Cardiac fibroblast (primary cell): ENCODE measurements around the gene DUS1L.

Source experiments
- DNase-seq, 2 donors: peaks; one replicate each; pipeline versions ENCODE4 v3.0.0 to v3.0.0-alpha.2; 2010; ENCODE audit warnings: low read depth in 2 of 2
- H3K4me3 ChIP-seq, 2 donors: replicated peaks in 1 of 2; 1 replicate in 1 of 2; 2 replicates in 1 of 2; pipeline ENCODE4 v1.5.1; 2011; ENCODE audit warnings: low read depth in 2 of 2, low read length in 2 of 2, mild to moderate bottlenecking in 2 of 2, moderate library complexity in 1 of 2
- TF ChIP-seq, protein P1 (sequence below): IDR thresholded peaks from one replicate; pipeline ENCODE4 v1.5.1; 2011; ENCODE audit warnings: low read depth, mild to moderate bottlenecking, low read length, inconsistent platforms

Gene DUS1L

DNA sequence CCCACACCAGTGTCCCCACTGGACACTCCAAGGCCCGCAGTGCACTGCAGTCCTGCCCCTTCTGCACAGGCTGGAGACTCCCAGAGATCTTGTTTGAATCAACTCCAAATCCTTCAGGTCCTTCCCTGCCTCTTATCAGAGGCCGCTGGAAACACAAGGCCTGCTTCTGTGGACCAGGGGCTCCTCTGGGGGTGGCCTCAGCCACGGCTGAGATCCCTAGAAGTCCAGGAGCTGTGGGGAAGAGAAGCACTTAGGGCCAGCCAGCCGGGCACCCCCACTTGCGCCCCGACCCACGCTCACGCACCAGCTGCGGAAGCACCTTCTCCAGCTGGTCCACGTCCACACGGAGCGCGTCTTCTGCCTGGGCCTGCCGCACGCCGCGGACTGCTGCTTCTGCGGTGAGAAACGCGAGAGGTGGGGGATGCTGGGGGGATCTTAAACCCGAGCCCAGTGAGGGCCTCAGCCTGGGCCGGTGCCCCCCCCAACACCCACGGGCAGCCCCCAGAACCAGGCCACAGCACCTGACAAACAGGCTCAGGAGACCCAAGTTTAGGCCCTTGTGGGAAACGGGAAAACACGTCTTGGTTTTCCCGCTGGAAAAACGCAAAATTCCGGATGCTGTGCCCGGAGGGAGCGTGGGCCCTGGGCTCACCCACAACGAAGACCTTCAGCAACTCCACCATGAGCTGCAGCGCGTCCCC lies 46.5 kb downstream of the DUS1L start:
- no peak for DNase-seq
- no peak overlapping the region for H3K4me3 ChIP-seq

DNA sequence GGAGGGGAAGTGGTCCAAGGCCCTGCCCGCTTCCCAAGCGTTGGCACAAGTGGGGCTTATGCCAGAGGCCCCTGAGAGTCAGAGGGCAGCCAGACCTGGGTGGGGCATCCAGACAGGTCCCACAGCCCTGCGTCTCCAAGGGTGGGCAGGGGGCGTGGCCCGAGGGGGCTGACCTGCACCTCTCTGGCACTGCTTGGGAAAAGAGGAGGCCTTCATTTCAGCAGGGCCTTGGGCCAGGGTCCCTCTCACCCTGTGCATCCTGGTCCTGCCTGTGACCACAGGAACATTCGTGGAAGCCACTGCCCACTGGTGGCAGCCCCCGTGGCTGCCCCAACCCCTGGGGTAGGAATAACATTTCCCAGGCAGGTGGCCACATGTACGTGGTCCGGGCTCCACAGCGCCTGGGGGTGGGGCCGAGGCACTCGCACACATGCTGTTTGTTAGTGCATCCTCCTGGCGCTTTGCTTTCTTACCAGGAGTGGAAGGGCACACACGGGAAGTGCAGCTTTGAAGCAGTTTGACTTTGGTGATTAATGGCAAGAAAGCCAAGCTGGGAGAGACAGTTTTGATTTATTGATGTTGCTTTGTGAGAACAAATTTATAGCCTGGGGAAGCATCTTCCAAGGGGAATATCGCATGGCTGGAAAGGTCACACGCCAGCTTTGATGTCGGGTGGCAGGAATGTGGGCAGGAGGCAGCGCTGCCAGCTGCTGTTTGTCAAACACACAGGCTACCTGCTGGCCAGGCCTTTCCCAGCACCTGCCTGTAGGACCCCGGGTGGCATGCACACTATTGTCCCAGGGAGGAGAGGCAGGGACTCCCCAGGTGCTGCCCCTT lies 47.2 kb downstream of the DUS1L start:
- no peak for DNase-seq
- H3K4me3 ChIP-seq, result no peak overlapping the region
- TF ChIP-seq, protein P1, sequence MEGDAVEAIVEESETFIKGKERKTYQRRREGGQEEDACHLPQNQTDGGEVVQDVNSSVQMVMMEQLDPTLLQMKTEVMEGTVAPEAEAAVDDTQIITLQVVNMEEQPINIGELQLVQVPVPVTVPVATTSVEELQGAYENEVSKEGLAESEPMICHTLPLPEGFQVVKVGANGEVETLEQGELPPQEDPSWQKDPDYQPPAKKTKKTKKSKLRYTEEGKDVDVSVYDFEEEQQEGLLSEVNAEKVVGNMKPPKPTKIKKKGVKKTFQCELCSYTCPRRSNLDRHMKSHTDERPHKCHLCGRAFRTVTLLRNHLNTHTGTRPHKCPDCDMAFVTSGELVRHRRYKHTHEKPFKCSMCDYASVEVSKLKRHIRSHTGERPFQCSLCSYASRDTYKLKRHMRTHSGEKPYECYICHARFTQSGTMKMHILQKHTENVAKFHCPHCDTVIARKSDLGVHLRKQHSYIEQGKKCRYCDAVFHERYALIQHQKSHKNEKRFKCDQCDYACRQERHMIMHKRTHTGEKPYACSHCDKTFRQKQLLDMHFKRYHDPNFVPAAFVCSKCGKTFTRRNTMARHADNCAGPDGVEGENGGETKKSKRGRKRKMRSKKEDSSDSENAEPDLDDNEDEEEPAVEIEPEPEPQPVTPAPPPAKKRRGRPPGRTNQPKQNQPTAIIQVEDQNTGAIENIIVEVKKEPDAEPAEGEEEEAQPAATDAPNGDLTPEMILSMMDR, result no peak

More for the DNA sequence above, 46.5 kb downstream of the DUS1L start:
- TF ChIP-seq, protein P1, result no peak

DNA sequence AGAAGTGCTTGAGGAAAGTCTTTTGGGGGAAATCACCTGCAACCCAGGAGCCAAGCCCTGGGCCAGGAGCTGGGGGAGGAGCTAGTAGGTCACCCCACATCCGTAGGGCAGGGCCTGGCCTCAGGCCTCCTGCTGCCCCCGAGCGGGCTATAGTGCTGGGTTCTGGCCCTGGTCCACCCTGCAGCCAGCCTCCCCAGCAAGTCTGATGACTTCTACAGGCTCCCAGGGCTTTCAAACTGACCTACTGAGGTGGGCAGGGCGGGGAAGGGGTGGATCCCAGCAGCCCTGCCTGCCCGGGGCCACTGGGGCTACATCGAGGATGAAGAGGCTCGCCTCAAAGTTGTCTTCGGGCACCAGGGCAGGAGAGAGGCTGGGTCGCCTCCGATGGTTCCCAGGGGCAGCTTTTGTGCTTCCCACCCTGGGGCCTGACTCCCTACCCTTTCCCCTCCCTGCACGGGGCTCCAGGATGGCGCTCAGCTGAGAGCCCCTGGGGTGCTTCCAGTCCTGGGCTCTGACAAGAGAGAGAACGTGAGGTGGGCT lies 47.9 kb downstream of the DUS1L start:
- no peak overlapping the region for H3K4me3 ChIP-seq
- TF ChIP-seq, protein P1, result no peak
- DNase-seq, result no peak

DNA sequence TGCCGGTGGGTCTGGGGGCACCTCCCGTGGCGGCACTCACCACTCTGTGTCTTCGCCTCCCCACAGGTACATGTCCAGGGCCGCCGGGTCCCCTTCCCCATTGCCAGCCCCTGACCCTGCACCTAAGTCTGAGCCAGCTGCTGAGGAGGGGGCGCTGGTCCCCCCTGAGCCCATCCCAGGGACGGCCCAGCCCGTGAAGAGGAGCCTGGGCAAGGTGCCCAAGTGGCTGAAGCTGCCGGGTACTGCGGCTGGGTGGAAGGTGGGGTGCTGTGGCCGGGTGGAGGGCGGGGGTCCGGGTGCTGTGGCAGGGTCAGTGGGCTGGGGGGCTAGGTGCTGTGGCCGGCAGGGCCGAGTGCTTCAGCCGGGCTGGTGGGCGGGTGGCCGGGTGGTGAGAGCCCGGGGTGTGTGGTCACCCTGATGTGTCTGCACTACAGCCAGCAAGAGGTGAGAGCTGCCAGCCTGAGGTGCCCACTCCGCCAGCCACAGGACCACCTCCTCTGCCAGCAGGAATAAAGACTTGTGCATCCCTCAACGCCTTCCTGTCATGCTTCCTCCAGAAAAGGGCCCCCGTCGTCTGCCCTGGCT lies 48.6 kb downstream of the DUS1L start:
- H3K4me3 ChIP-seq, result no peak overlapping the region
- TF ChIP-seq, protein P1, result no peak
- no peak for DNase-seq

DNA sequence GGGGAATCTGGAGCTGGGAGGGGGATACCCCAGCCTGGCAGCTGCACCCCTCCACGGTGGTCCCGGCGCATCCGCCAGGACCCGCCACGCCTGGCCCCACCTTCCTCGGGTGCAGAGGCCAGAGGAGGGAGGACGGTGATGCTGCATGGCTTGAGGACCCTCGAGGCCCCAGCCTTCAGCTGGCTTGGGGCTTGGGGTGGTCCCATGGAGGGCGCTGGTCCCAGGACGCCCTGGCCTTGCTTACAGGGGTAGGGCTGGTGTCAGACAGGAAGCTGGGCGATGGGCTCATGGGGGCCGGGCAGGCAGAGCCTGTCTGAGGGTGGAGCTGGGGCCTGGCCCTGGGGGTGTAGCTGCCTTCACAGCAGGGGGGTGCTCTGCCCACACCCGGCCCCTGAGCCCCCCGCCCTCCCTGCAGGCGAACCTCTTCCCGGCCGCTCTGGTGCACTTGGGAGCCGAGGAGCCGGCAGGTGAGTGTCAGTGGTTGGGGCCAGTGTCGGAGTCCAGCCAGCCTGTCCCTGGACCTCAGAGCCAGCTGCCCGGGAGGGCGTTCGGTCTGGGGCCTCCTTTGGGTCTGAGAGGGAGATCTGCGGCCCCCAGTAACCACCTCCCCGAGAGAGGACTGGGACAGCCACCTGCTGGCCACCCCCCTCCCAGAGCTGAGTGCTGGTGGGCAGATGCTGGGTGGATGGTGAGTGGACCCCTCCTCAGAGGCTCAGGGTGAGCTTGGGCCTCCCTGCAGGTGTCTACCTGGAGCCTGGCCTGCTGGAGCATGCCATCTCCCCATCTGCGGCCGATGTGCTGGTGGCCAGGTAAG lies 49.3 kb downstream of the DUS1L start:
- H3K4me3 ChIP-seq, result no peak overlapping the region
- TF ChIP-seq, protein P1, result no peak
- DNase-seq, result no peak
